GM12891 (cell line): ENCODE data around the gene SH3BGRL2.
A peak's percentile ranks its signal among the peaks of the same experiment; 100 is the strongest.

Source experiments
- DNase-seq: peaks from one replicate; pipeline ENCODE4 v3.0.0; 2011; ENCODE audit warnings: low spot score; ENCODE audit not compliant: insufficient read length
- FAIRE-seq: peaks from 2 replicates; lab custom pipeline; 2011; peaks lifted over from hg19 to GRCh38; lab: Jason Lieb, UNC
- PAX5 ChIP-seq: IDR thresholded peaks from 2 replicates; pipeline ENCODE4 v1.6.1; 2011; ENCODE audit warnings: low read length, moderate library complexity, mild to moderate bottlenecking; ENCODE audit not compliant: insufficient read depth, severe bottlenecking
- POLR2A ChIP-seq: IDR thresholded peaks from 2 replicates; pipeline ENCODE4 v1.6.1; 2011; ENCODE audit warnings: low read depth, low read length, control low read depth
- POLR2AphosphoS5 ChIP-seq: IDR thresholded peaks from 2 replicates; pipeline ENCODE4 v1.6.1; 2011; ENCODE audit warnings: low read depth, low read length, control low read depth
- POU2F2 ChIP-seq: IDR thresholded peaks from 2 replicates; pipeline ENCODE4 v1.6.1; 2011; ENCODE audit warnings: low read depth, mild to moderate bottlenecking, control low read depth, low read length, moderate library complexity
- SPI1 ChIP-seq: IDR thresholded peaks from 2 replicates; pipeline ENCODE4 v1.6.1; 2011; ENCODE audit warnings: low read depth, low read length, control low read depth
- TAF1 ChIP-seq: IDR thresholded peaks from 2 replicates; pipeline ENCODE4 v1.6.1; 2011; ENCODE audit warnings: low read depth, low read length, control low read depth

SH3BGRL2 gene

GRCh38 chr6:79628466-79629288 is 2.5 kb upstream of the SH3BGRL2 start:
- FAIRE-seq = no peak
- no peak for DNase-seq
- TF ChIP-seq POLR2AphosphoS5 (no peak), PAX5 (no peak), SPI1 (no peak), TAF1 (no peak), POU2F2 (no peak), POLR2A (no peak)

GRCh38 chr6:79630380-79630882 is 698 bp upstream of the SH3BGRL2 start:
- DNase-seq = peak; percentile 13
- no peak for FAIRE-seq
- TF ChIP-seq POU2F2 = no peak
- TF ChIP-seq PAX5 = no peak

GRCh38 chr6:79631693-79632172 is 604 bp downstream of the SH3BGRL2 start:
- DNase-seq = no peak
- FAIRE-seq = no peak
- TF ChIP-seq POLR2AphosphoS5 (no peak), POLR2A (no peak), TAF1 (no peak), POU2F2 (no peak), PAX5 (no peak), SPI1 (no peak)

- FAIRE-seq (no peak), DNase-seq (no peak)
- TF ChIP-seq POU2F2 = no peak
- no peak for TF ChIP-seq POLR2A
- TF ChIP-seq PAX5 = no peak
- no peak for TF ChIP-seq TAF1
- no peak for TF ChIP-seq POLR2AphosphoS5
- TF ChIP-seq SPI1 = no peak
These were observed 1.5 kb downstream of the SH3BGRL2 start for GRCh38 chr6:79632580-79632979.

- no peak for FAIRE-seq
- TF ChIP-seq POLR2AphosphoS5 = no peak
- TF ChIP-seq POLR2A = no peak
- TF ChIP-seq PAX5 = no peak
- TF ChIP-seq SPI1 = no peak
- no peak for TF ChIP-seq POU2F2
- no peak for DNase-seq
These were observed 3.5 kb downstream of the SH3BGRL2 start for GRCh38 chr6:79634491-79635231.

GRCh38 chr6:79635232-79635543 is 4.1 kb downstream of the SH3BGRL2 start:
- FAIRE-seq = no peak
- TF ChIP-seq POLR2AphosphoS5 = no peak
- DNase-seq = no peak

GRCh38 chr6:79636673-79637072 is 5.5 kb downstream of the SH3BGRL2 start:
- DNase-seq (no peak), FAIRE-seq (no peak)
- TF ChIP-seq SPI1 = no peak
- TF ChIP-seq POLR2A = no peak
- TF ChIP-seq POLR2AphosphoS5 = no peak
- TF ChIP-seq TAF1 = no peak
- no peak for TF ChIP-seq PAX5
- TF ChIP-seq POU2F2 = no peak

GRCh38 chr6:79640146-79641111 is 9.3 kb downstream of the SH3BGRL2 start:
- FAIRE-seq (no peak), DNase-seq (no peak)
- TF ChIP-seq POU2F2 = no peak
- no peak for TF ChIP-seq POLR2A
- TF ChIP-seq TAF1 = no peak
- no peak for TF ChIP-seq POLR2AphosphoS5
- no peak for TF ChIP-seq PAX5
- no peak for TF ChIP-seq SPI1

- DNase-seq = no peak
- TF ChIP-seq PAX5 = no peak
- TF ChIP-seq TAF1 = no peak
- TF ChIP-seq POU2F2 = no peak
- no peak for TF ChIP-seq POLR2AphosphoS5
- TF ChIP-seq SPI1 = no peak
- TF ChIP-seq POLR2A = no peak
- FAIRE-seq = peak; percentile 26
These were observed 14.9 kb downstream of the SH3BGRL2 start for GRCh38 chr6:79646006-79646405.
